ENCODE measurements around the gene PILRA.
A peak's percentile ranks its signal among the peaks of the same experiment; 100 is the strongest.
"Not testable (repeated sequence)": the region's sequence is repeated elsewhere in the genome, so short reads cannot be mapped to it uniquely, and the experiment has no call there.

PILRA gene

GRCh38 chr7:100358027-100358856 lies 15.0 kb upstream of the PILRA start, which contains the start of gene PILRB:
PILRB (plus strand) TSS chr7:100358117; CDS start chr7:100358303, 186 bp downstream.
- DNase-seq = no peak

GRCh38 chr7:100358857-100359212 lies 14.5 kb upstream of the PILRA start:
- DNase-seq = no peak

GRCh38 chr7:100360135-100360854 lies 13.0 kb upstream of the PILRA start:
- no peak for DNase-seq

GRCh38 chr7:100363098-100363497 lies 10.2 kb upstream of the PILRA start:
- DNase-seq = no peak

- not testable (repeated sequence) for DNase-seq
Measured at GRCh38 chr7:100363797-100364196, 9.5 kb upstream of the PILRA start.

GRCh38 chr7:100364480-100364879 lies 8.8 kb upstream of the PILRA start:
- no peak for DNase-seq

- not testable (repeated sequence) for DNase-seq
Measured at GRCh38 chr7:100365998-100366367, 7.3 kb upstream of the PILRA start.

- peak; percentile 52 for DNase-seq
Measured at GRCh38 chr7:100366411-100367250, 6.7 kb upstream of the PILRA start.

- DNase-seq = no peak
Measured at GRCh38 chr7:100367251-100367620, 6.1 kb upstream of the PILRA start.

GRCh38 chr7:100367676-100368613 lies 5.3 kb upstream of the PILRA start:
- no peak for DNase-seq

- DNase-seq = no peak
Measured at GRCh38 chr7:100369105-100369504, 4.2 kb upstream of the PILRA start.

GRCh38 chr7:100370303-100370702 lies 3.0 kb upstream of the PILRA start:
- no peak for DNase-seq

- DNase-seq = no peak
Measured at GRCh38 chr7:100370746-100371145, 2.5 kb upstream of the PILRA start.

- no peak for DNase-seq
Measured at GRCh38 chr7:100371561-100372171, 1.6 kb upstream of the PILRA start.

- DNase-seq = no peak
Measured at GRCh38 chr7:100372256-100372655, 1.0 kb upstream of the PILRA start.

GRCh38 chr7:100372694-100373093 lies 593 bp upstream of the PILRA start:
- DNase-seq = no peak

- DNase-seq = not testable (repeated sequence)
Measured at GRCh38 chr7:100373870-100374598, 747 bp downstream of the PILRA start.

- no peak for DNase-seq
Measured at GRCh38 chr7:100374601-100375000, 1.3 kb downstream of the PILRA start.

- no peak for DNase-seq
Measured at GRCh38 chr7:100376066-100376465, 2.8 kb downstream of the PILRA start.

- DNase-seq = no peak
Measured at GRCh38 chr7:100378114-100378755, 4.9 kb downstream of the PILRA start.

GRCh38 chr7:100380196-100380595 lies 6.9 kb downstream of the PILRA start:
- DNase-seq = no peak
